Measurements from ENCODE around the gene CPT1B. TPM values are rescaled to one million over a fixed set of nuclear protein-coding genes. Genes with fewer than 3 reads are reported as not detected.

Gene CPT1B
- total and polyA plus RNA-seq, 2 of the 8 experiments (the other 6 are each of a cell fraction or from before 2014, with no cell fraction given): 34.2 to 36.2 TPM

DNA sequence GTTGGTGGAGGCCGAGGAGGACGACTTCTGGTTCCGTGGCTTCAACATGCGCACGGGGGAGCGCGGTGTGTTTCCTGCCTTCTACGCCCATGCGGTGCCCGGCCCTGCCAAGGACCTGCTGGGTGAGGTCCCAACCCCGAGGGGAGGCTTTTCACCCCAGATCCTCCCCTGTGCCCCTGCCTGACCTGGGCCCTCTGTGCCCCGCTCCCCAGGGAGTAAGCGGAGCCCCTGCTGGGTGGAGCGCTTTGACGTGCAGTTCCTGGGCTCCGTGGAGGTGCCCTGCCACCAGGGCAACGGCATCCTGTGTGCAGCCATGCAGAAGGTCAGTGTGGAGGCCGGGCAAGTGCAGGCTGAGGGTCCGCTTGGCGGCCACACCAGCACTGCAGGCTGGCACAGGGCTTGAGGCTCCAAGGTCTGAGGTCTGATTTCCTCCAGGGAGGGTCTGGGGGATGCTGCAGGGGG, 27.4 kb upstream of the CPT1B start:
- H3K23me2 ChIP-seq (ENCODE audit: low read depth, low read length): peaks cover 2% of the 10 kb centered on the region; the same call in 1 of the 2 replicates
- H2BK20ac ChIP-seq (ENCODE audit: low read length): no peak overlapping the region
- H4K91ac ChIP-seq (replicated peaks; ENCODE audit: insufficient read length, low read length): no peak overlapping the region
- H3K36me3 ChIP-seq (ENCODE audit: control insufficient read depth in 2 of 4, insufficient read depth in 4 of 4, low read length in 3 of 4): peaks cover 0 to 3% (median 0%) of the 10 kb centered on the region in 4 experiments; a peak in 1 of 8 replicates
- peaks cover 45 to 60% (median 53%) of the 10 kb centered on the region in 4 experiments; a peak in 6 of 7 replicates for H3K27me3 ChIP-seq (replicated peaks in 1 of 4; ENCODE audit: control insufficient read depth in 3 of 4, extremely low read depth in 1 of 4, insufficient read depth in 3 of 4, low read length in 3 of 4)
- no peak overlapping the region for H3K9ac ChIP-seq (replicated peaks in 1 of 4; ENCODE audit: extremely low read depth in 1 of 4, low read depth in 3 of 4, low read length in 3 of 4)
- no peak overlapping the region for H2BK12ac ChIP-seq (ENCODE audit: low read depth, low read length)
- no peak overlapping the region for H2BK5ac ChIP-seq (ENCODE audit: low read depth, low read length)
- H2BK15ac ChIP-seq (ENCODE audit: low read length): no peak overlapping the region
- peaks cover 0 to 16% (median 2%) of the 10 kb centered on the region in 4 experiments; a peak in 4 of 7 replicates for H3K4me1 ChIP-seq (replicated peaks in 1 of 4; ENCODE audit: control insufficient read depth in 3 of 4, insufficient read depth in 4 of 4, low read length in 3 of 4)
- H2AK5ac ChIP-seq (ENCODE audit: low read depth, low read length): no peak overlapping the region
- no peak overlapping the region for H3K56ac ChIP-seq (replicated peaks; ENCODE audit: insufficient read length, low read depth, low read length)
- no peak overlapping the region for H4K8ac ChIP-seq (ENCODE audit: extremely low read depth, insufficient read depth, low read length)
- POLR2A ChIA-PET (ENCODE audit: partially characterized antibody): interaction anchor here (0.8 kb wide), 1 partner anchor 21 kb away, joined by 3 read pairs; no protein-coding TSS in a partner anchor
- no peak overlapping the region for H3K4ac ChIP-seq (replicated peaks; ENCODE audit: insufficient read length, low read depth, low read length)
- no peak overlapping the region for H3K27ac ChIP-seq (ENCODE audit: low read depth, low read length)
- H3K14ac ChIP-seq (ENCODE audit: insufficient read length): no peak overlapping the region
- H3K23ac ChIP-seq (ENCODE audit: insufficient read length): no peak overlapping the region
- no peaks in the 10 kb centered on the region for H3K9me3 ChIP-seq (ENCODE audit: insufficient read depth in 2 of 2, low read depth in 1 of 2, low read length in 1 of 2)
- H3K79me1 ChIP-seq (ENCODE audit: low read depth, low read length): no peaks in the 10 kb centered on the region
- H3K18ac ChIP-seq (ENCODE audit: extremely low read depth, low read length): no peak overlapping the region
- no peak overlapping the region for H3K4me3 ChIP-seq (ENCODE audit: extremely low read depth in 1 of 4, insufficient read depth in 2 of 4, low read depth in 3 of 4, low read length in 4 of 4)
- no peaks in the 10 kb centered on the region for H3K79me2 ChIP-seq (ENCODE audit: control insufficient read depth in 1 of 2, insufficient read depth in 2 of 2, low read length in 2 of 2)
- H4K5ac ChIP-seq (ENCODE audit: insufficient read length, low read depth, low read length): no peak overlapping the region
- H2AFZ ChIP-seq (ENCODE audit: low read length): no peak overlapping the region
- no peak overlapping the region for H3K4me2 ChIP-seq (ENCODE audit: insufficient read depth in 1 of 2, low read depth in 2 of 2, low read length in 2 of 2)
- H4K20me1 ChIP-seq (replicated peaks in 1 of 2; ENCODE audit: control insufficient read depth in 1 of 2, insufficient read depth in 2 of 2, low read length in 2 of 2): peaks cover 8 to 12% of the 10 kb centered on the region in 2 experiments
- no peak overlapping the region for H2BK120ac ChIP-seq (replicated peaks; ENCODE audit: low read depth, low read length)
- WGBS, 2 experiments (ENCODE audit: extremely low coverage in 1 of 2, insufficient coverage in 1 of 2, insufficient read length in 1 of 2, insufficient replicate concordance in 2 of 2, low coverage in 1 of 2, low lambda C conversion rate in 2 of 2, missing lambda C conversion rate in 1 of 2): 95% methylated on average over 13 of the region's 20 CpGs; no CpG with 5 or more reads in 1 of the 2 experiments
- no peak for FAIRE-seq
- CTCF ChIA-PET (ENCODE audit: partially characterized antibody): interaction anchor here (0.8 to 5.4 kb wide), 13 partner anchors 12 to 133 kb away, joined by 3 to 39 read pairs (median 3); partner anchors contain the start of gene CPT1B
- DNase-seq (ENCODE audit: low read depth in 1 of 2, low spot score in 2 of 2): no peak
- TF ChIP-seq, protein P1, sequence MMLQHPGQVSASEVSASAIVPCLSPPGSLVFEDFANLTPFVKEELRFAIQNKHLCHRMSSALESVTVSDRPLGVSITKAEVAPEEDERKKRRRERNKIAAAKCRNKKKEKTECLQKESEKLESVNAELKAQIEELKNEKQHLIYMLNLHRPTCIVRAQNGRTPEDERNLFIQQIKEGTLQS (IDR thresholded peaks at IDR 0.05; ENCODE audit: insufficient read depth, low read depth, low read length): no peak
- no peak for TF ChIP-seq YY1 (IDR thresholded peaks at IDR 0.05; ENCODE audit: low read depth, low read length)
- no peak for TF ChIP-seq CHD1 (IDR thresholded peaks at IDR 0.05; ENCODE audit: low read depth, low read length)
- no peak for TF ChIP-seq EP300 (IDR thresholded peaks at IDR 0.05; ENCODE audit: borderline replicate concordance in 1 of 2, low read depth in 2 of 2, low read length in 2 of 2)
- TF ChIP-seq RAD21 (IDR thresholded peaks at IDR 0.05 in 1 of 2, conservative IDR thresholded peaks at IDR 0.05 in 1 of 2; ENCODE audit: low read depth in 2 of 2, low read length in 2 of 2): no peak
- TF ChIP-seq EGR1 (IDR thresholded peaks at IDR 0.05; ENCODE audit: borderline replicate concordance, low read depth, low read length): no peak
- no peak for TF ChIP-seq SIN3A (conservative IDR thresholded peaks at IDR 0.05 in 1 of 2, IDR thresholded peaks at IDR 0.05 in 1 of 2; ENCODE audit: low read depth in 1 of 2, low read length in 2 of 2)
- no peak for TF ChIP-seq NANOG (IDR thresholded peaks at IDR 0.05; ENCODE audit: insufficient read depth, low read depth, low read length, poor library complexity, severe bottlenecking)
- TF ChIP-seq CBX8 (IDR thresholded peaks at IDR 0.05; ENCODE audit: borderline replicate concordance, low read depth, low read length): no peak
- TF ChIP-seq SUZ12 (IDR thresholded peaks at IDR 0.05; ENCODE audit: low read length): no peak
- TF ChIP-seq HDAC2 (IDR thresholded peaks at IDR 0.05; ENCODE audit: borderline replicate concordance in 1 of 2, low read depth in 2 of 2, low read length in 2 of 2): no peak
